Measurements from ENCODE around the gene FZR1.

FZR1 gene

GRCh38 chr19:3549816-3550215, 43.7 kb downstream of the FZR1 start:
- no peak for TF ChIP-seq CTCF (conservative IDR thresholded peaks at IDR 0.05; ENCODE audit: low read depth, low read length)
- Histone ChIP-seq H3K4me1 (ENCODE audit: low read depth, poor library complexity, severe bottlenecking) (peaks cover 3% of the 10 kb centered on the region), H3K27me3 (ENCODE audit: insufficient read depth, low read depth) (no peaks in the 10 kb centered on the region), H3K4me3 (IDR thresholded peaks at IDR 0.05; ENCODE audit: insufficient read depth, low read depth, low read length) (no peak overlapping the region), H3K36me3 (ENCODE audit: insufficient read depth) (no peaks in the 10 kb centered on the region), H3K9ac (no peak overlapping the region), H4K20me1 (ENCODE audit: insufficient read depth) (no peaks in the 10 kb centered on the region), H3K4me2 (no peak overlapping the region), H2AFZ (ENCODE audit: low read depth) (no peak overlapping the region), H3K79me2 (ENCODE audit: insufficient read depth, low read depth) (peaks cover 2% of the 10 kb centered on the region; the same call in 1 of the 2 replicates), H3K27ac (no peak overlapping the region)

GRCh38 chr19:3550947-3551791, 45.1 kb downstream of the FZR1 start:
- H3K4me2 ChIP-seq: no peak overlapping the region
- no peak overlapping the region for H2AFZ ChIP-seq (ENCODE audit: low read depth)
- no peak overlapping the region for H3K4me3 ChIP-seq (IDR thresholded peaks at IDR 0.05; ENCODE audit: insufficient read depth, low read depth, low read length)
- H4K20me1 ChIP-seq (ENCODE audit: insufficient read depth): no peaks in the 10 kb centered on the region
- peaks cover 15% of the 10 kb centered on the region for H3K79me2 ChIP-seq (ENCODE audit: insufficient read depth, low read depth)
- H3K27ac ChIP-seq: no peak overlapping the region
- peaks cover 3% of the 10 kb centered on the region for H3K4me1 ChIP-seq (ENCODE audit: low read depth, poor library complexity, severe bottlenecking)
- no peak for TF ChIP-seq CTCF (conservative IDR thresholded peaks at IDR 0.05; ENCODE audit: low read depth, low read length)
- H3K27me3 ChIP-seq (ENCODE audit: insufficient read depth, low read depth): no peaks in the 10 kb centered on the region
- H3K36me3 ChIP-seq (ENCODE audit: insufficient read depth): no peaks in the 10 kb centered on the region
- no peak overlapping the region for H3K9ac ChIP-seq

GRCh38 chr19:3551792-3552095, 45.6 kb downstream of the FZR1 start:
- Histone ChIP-seq H2AFZ (ENCODE audit: low read depth) (no peak overlapping the region), H4K20me1 (ENCODE audit: insufficient read depth) (no peaks in the 10 kb centered on the region), H3K4me2 (no peak overlapping the region), H3K36me3 (ENCODE audit: insufficient read depth) (no peaks in the 10 kb centered on the region), H3K4me1 (ENCODE audit: low read depth, poor library complexity, severe bottlenecking) (peaks cover 3% of the 10 kb centered on the region), H3K9ac (no peak overlapping the region), H3K79me2 (ENCODE audit: insufficient read depth, low read depth) (peaks cover 21% of the 10 kb centered on the region), H3K27ac (no peak overlapping the region), H3K27me3 (ENCODE audit: insufficient read depth, low read depth) (no peaks in the 10 kb centered on the region), H3K4me3 (IDR thresholded peaks at IDR 0.05; ENCODE audit: insufficient read depth, low read depth, low read length) (no peak overlapping the region)
- no peak for TF ChIP-seq CTCF (conservative IDR thresholded peaks at IDR 0.05; ENCODE audit: low read depth, low read length)

- no peak overlapping the region for H2AFZ ChIP-seq (ENCODE audit: low read depth)
These were observed 48.4 kb downstream of the FZR1 start for GRCh38 chr19:3554254-3555083.

More at GRCh38 chr19:3554254-3555083, 48.4 kb downstream of the FZR1 start:
- H3K36me3 ChIP-seq (ENCODE audit: insufficient read depth): no peaks in the 10 kb centered on the region
- no peak overlapping the region for H3K4me2 ChIP-seq
- H4K20me1 ChIP-seq (ENCODE audit: insufficient read depth): no peaks in the 10 kb centered on the region
- no peaks in the 10 kb centered on the region for H3K27me3 ChIP-seq (ENCODE audit: insufficient read depth, low read depth)
- H3K79me2 ChIP-seq (ENCODE audit: insufficient read depth, low read depth): peaks cover 22% of the 10 kb centered on the region
- TF ChIP-seq CTCF (conservative IDR thresholded peaks at IDR 0.05; ENCODE audit: low read depth, low read length): no peak
- H3K27ac ChIP-seq: no peak overlapping the region
- no peak overlapping the region for H3K9ac ChIP-seq
- peaks cover 7% of the 10 kb centered on the region for H3K4me1 ChIP-seq (ENCODE audit: low read depth, poor library complexity, severe bottlenecking)
- H3K4me3 ChIP-seq (IDR thresholded peaks at IDR 0.05; ENCODE audit: insufficient read depth, low read depth, low read length): no peak overlapping the region

All from KMS-11 (cell line).